Measurements from ENCODE around the gene ARHGAP10.

GRCh38 chr4:147844781-147845180, 112.9 kb downstream of the ARHGAP10 start:
- TF ChIP-seq CTCF (IDR thresholded peaks at IDR 0.05; ENCODE audit: low read length) (no peak), EZH2 (optimal IDR thresholded peaks at IDR 0.05; ENCODE audit: low read depth, low read length) (no peak), EZH2phosphoT487 (IDR thresholded peaks at IDR 0.05; ENCODE audit: low read length) (no peak)

Measured in MM.1S (cell line).